Right cardiac atrium (tissue), 5 donors: ENCODE data around the gene C1QTNF9B. TPM values are rescaled to one million over a fixed set of nuclear protein-coding genes. Genes with fewer than 3 reads are reported as not detected.

Source experiments
- ATAC-seq, 2 donors: fragments of 200-7000 bp; cut with Tn5 transposase; one replicate each; pipeline versions ENCODE4 v1.8.0 to v1.9.1; 2020; ENCODE audit warnings: moderate library complexity in 2 of 2, mild to moderate bottlenecking in 1 of 2
- DNase-seq, 3 donors: peaks; one replicate each; pipeline ENCODE4 v3.0.0-alpha.2; 2020
- H3K27ac ChIP-seq: one replicate; pipeline ENCODE4 v1.5.1; 2013; ENCODE audit warnings: mild to moderate bottlenecking, low read length, control low read depth, moderate library complexity
- H3K27me3 ChIP-seq: one replicate; pipeline ENCODE4 v1.6.1; 2013; ENCODE audit not compliant: control insufficient read depth, insufficient read depth
- H3K4me1 ChIP-seq: one replicate; pipeline ENCODE4 v1.6.1; 2013; ENCODE audit warnings: low read length; ENCODE audit not compliant: control insufficient read depth, insufficient read depth
- H3K4me3 ChIP-seq: one replicate; pipeline ENCODE4 v1.5.1; 2013; ENCODE audit warnings: low read length, control low read depth
- H3K9me3 ChIP-seq: one replicate; pipeline ENCODE4 v1.6.1; 2013; ENCODE audit warnings: low read length; ENCODE audit not compliant: control insufficient read depth
- WGBS: extraction: QIAGEN DNeasy Blood & Tissue Kit; methylation state at CpG from one replicate; pipeline ENCODE4 v1.1.7; 2013; 5-methylcytosine and 5-hydroxymethylcytosine counted together
- intact Hi-C, 4 donors: fragments of 100-400 bp; cut with DNase I; formaldehyde crosslinking; loops; one replicate each; pipeline versions ENCODE4 v1.11.0 to v1.14.0; 2022 to 2023
- polyA plus RNA-seq: library from polyadenylated mRNA; stranded (reverse); fragments of 200-250 nt; gene quantifications from one replicate; pipeline ENCODE4 v1.2.3, GENCODE V29; 2013
- total RNA-seq, 4 donors: library from RNA; stranded (reverse); fragmentation: NEBNext Ultra II Directional; extraction: Animal tissue kit (Norgen Biotek cat#: 25700); gene quantifications; one replicate each; pipeline ENCODE4 v1.2.1, GENCODE V29; 2021
- donor health status: healthy with polysubstance abuse.
- donor health status: DM: no; HTN: yes; CAD: no.
- donor health status: DM: no; HTN: no; CAD: no.
- donor health status: DM: no; HTN: yes; CAD: no; lungs with severe emphysema.
- donor health status: DM: yes; HTN: yes; CAD: no.

Gene C1QTNF9B
- total and polyA plus RNA-seq, 5 donors = 0.34 to 1.2 TPM; not detected in 3

DNA sequence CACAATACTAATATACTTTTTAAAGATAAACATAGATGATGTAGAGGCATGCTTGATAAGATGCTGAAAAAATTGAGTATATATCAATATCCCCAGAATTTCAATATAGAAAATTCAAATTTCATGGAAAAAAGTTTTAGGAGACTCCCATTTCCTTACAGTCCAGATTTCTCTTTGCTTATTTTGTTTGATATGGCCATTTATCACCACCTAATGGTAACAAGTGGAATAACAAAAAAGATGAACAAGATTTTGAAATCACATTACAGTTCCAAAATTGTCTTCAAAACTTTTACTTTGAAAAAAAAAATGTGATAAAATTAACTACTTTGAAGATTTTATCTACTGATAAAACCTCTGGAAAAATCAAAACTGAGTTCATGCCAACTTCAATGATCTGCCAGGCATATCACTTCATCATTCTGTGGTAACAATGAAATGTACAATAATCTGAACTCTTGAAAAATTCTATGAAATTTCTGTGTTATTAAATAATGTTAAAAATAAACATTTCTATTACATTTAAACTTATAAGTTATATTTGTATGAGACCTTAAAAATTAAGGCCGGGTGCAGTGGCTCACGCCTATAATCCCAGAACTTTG, 25.6 kb downstream of the C1QTNF9B start:
- intact Hi-C loops = loop anchor here in 3 of 4 donors (2.0 to 10.0 kb wide), 4 partner anchors 154 to 409 kb away; no protein-coding TSS in a partner anchor
- Histone ChIP-seq H3K27ac (no peak overlapping the region), H3K4me3 (no peak overlapping the region), H3K9me3 (no peaks in the 10 kb centered on the region), H3K4me1 (peaks cover 2% of the 10 kb centered on the region), H3K27me3 (no peaks in the 10 kb centered on the region)
- WGBS = 92% methylated on average over 2 of the region's 2 CpGs
- DNase-seq = no peak
- ATAC-seq = peak in 1 of 2 donors; percentile 40

DNA sequence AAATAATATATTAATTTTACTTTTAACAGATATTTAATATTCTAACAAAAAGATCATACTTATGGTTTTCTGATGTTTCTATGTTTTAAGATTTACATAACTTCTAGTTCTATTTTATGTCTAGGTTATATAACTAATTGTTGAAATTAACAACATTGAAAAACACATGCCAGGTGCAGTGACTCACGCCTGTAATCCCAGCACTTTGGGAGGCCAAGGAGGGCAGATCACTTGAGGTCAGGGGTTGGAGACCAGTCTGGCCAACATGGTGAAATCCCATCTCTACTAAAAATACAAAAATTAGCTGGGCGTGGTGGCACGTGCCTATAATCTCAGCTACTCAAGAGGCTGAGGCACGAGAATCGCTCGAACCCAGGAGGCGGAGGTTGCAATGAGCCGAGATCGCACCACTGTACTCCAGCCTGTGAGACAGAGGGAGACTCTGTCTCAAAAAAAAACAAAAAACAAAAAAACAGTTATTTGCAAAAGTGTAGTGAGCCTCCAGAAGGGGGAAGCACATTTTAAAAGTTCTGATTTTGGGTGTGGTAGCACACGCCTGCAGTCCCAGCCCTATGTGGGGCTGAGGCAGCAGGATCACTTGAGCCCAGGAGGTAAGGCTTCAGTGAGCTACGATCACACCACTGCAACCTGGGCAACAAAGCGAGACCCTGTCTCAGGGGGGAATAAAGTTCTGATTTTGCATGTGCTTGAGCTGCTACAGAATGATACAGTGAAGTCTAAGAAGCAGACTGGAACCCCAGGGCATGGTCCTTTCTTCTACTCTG, 26.8 kb downstream of the C1QTNF9B start:
- Histone ChIP-seq H3K27ac (no peak overlapping the region), H3K4me3 (no peak overlapping the region), H3K27me3 (no peaks in the 10 kb centered on the region), H3K4me1 (peaks cover 2% of the 10 kb centered on the region), H3K9me3 (no peaks in the 10 kb centered on the region)
- intact Hi-C loops = loop anchor here in 2 of 4 donors (5.0 to 10.0 kb wide), 3 partner anchors 153 to 408 kb away; no protein-coding TSS in a partner anchor
- ATAC-seq (peak in 1 of 2 donors; percentile 31), DNase-seq (no peak)
- 89% methylated on average over 12 of the region's 12 CpGs for WGBS

DNA sequence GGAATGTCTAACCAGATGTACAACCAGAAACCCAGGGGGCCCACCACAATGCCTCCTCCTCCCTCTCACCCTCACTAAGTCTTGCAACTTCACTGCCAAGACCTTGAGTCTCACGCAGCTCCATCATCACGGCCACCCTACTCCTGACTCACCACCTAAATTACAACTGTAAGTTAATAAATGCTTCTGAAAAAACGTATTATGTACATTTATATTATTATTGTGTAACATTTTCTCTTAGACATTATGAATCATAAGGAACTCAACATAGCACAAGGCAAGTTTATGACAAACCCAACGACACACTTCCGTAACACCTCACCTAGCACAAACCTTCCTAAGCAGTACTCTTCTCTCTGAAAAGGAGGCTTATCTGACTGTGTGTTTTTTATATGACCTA, 28.8 kb downstream of the C1QTNF9B start:
- intact Hi-C loops = loop anchor here in 2 of 4 donors (5.0 to 10.0 kb wide), 3 partner anchors 144 to 404 kb away; no protein-coding TSS in a partner anchor

DNA sequence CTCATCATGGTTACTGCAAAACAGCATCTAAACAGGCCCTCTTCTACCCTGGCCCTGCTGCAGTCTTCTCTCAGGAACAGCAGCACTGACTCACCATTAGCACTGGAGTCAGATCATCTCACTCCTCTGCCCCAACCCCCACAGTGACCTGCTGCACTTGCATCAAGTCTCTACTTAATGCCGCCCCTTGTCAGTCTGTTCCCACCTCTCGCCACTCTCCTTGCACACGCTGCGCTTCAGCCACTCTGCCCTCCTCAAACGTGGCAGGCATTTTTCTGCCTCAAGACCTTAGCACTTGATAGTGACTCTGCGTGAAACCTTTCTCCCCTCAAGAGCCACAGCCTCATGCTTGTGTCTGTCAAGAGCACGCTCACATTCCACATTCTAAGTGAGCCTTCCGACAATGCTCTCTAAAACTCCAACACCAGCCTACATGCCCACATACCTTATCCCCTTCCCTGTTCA, 30.2 kb downstream of the C1QTNF9B start:
- Histone ChIP-seq H3K4me1 (peaks cover 2% of the 10 kb centered on the region), H3K27ac (no peak overlapping the region), H3K4me3 (no peak overlapping the region), H3K9me3 (no peaks in the 10 kb centered on the region), H3K27me3 (no peaks in the 10 kb centered on the region)
- DNase-seq (no peak), ATAC-seq (peak in 1 of 2 donors; percentile 64)
- WGBS = 73% methylated on average over 8 of the region's 8 CpGs
- intact Hi-C loops = loop anchor here in 2 of 4 donors (5.0 to 10.0 kb wide), 3 partner anchors 142 to 402 kb away; no protein-coding TSS in a partner anchor

More for the DNA sequence above, 28.8 kb downstream of the C1QTNF9B start:
- no peak overlapping the region for H3K27ac ChIP-seq
- WGBS = 80% methylated on average over 5 of the region's 5 CpGs
- DNase-seq (no peak), ATAC-seq (no peak)
- peaks cover 2% of the 10 kb centered on the region for H3K4me1 ChIP-seq
- H3K27me3 ChIP-seq = no peaks in the 10 kb centered on the region
- no peak overlapping the region for H3K4me3 ChIP-seq
- no peaks in the 10 kb centered on the region for H3K9me3 ChIP-seq

DNA sequence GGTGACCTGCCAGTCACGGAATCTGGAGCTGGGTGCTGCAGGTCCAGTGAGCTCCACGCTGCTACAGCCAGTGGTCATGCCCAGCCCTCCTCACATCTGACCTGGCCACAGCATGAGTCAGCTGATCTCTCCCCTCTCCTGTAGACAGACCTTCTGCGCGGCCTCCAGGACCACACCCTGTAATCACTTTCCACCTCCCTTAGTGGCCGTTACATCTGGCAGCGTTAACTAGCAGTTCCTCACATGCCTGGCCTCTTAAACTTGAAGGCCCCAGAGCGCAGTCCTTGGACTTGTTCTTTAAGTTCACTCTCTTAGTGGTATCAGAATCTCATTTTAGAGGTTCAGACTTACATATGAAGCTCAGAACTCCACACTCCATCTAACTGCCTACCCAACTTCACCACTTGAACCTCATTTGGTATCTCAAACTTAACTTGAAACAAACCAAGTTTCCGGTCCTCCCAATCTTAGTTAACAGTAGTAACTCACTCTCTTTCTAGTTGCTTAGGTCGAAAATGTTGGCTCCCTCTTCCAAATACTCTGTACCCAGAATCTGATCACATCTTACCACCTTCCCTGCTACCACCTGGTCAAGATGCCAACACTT, 30.8 kb downstream of the C1QTNF9B start:
- Histone ChIP-seq H3K27me3 (no peaks in the 10 kb centered on the region), H3K4me3 (no peak overlapping the region), H3K27ac (no peak overlapping the region), H3K4me1 (peaks cover 2% of the 10 kb centered on the region), H3K9me3 (no peaks in the 10 kb centered on the region)
- WGBS = 78% methylated on average over 9 of the region's 9 CpGs
- intact Hi-C loops = loop anchor here in 2 of 4 donors (5.0 to 10.0 kb wide), 3 partner anchors 142 to 402 kb away; no protein-coding TSS in a partner anchor
- ATAC-seq (peak; percentile 31 to 50), DNase-seq (no peak)

DNA sequence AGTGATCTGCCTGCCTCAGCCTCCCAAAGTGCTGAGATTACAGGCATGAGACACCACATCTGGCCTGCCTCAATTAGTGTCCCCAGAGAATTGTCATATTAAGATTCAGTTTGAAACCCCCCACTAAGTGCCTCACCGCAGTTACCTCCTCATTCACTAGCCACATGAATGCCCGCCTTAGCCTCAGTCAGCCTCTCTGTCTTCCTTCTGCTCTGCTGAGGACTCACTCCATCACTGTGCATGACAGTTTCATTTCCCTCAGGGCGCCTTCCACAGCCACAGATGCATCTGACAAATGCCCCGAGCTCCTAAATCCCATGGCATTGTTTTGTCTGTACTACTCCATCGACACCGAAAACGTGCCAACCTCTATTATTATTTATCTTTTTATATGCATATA, 31.4 kb downstream of the C1QTNF9B start:
- Histone ChIP-seq H3K27ac (no peak overlapping the region), H3K9me3 (no peaks in the 10 kb centered on the region), H3K27me3 (no peaks in the 10 kb centered on the region), H3K4me1 (peaks cover 2% of the 10 kb centered on the region), H3K4me3 (no peak overlapping the region)
- DNase-seq (no peak), ATAC-seq (no peak)
- intact Hi-C loops = loop anchor here in 2 of 4 donors (5.0 to 10.0 kb wide), 3 partner anchors 141 to 401 kb away; no protein-coding TSS in a partner anchor
- 94% methylated on average over 7 of the region's 7 CpGs for WGBS

DNA sequence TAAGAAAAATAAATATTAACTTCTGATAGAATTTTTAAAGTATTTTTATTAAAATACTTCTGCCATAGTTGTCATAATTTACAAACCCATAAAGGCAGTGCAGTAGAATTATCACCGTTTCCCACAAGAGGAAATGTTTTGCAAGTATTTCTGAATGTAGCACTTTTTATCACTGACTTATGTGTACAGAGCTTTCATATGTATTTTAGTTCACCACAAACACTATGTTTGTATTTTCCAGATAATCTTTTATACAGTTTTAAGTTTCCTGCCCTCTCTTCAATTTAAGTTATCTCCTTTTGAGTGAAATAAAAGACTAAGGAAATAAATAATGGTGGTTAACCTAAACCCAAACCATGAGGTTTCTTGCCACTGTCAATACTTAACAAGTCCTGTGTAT, 32.3 kb downstream of the C1QTNF9B start:
- ATAC-seq = no peak
- H3K9me3 ChIP-seq = no peaks in the 10 kb centered on the region
- intact Hi-C loops = loop anchor here in 2 of 4 donors (5.0 to 10.0 kb wide), 3 partner anchors 140 to 400 kb away; no protein-coding TSS in a partner anchor
- no peak for DNase-seq
- H3K27me3 ChIP-seq = no peaks in the 10 kb centered on the region
- no peak overlapping the region for H3K4me3 ChIP-seq
- H3K4me1 ChIP-seq = peaks cover 2% of the 10 kb centered on the region
- 61% methylated on average over 1 of the region's 1 CpG for WGBS
- H3K27ac ChIP-seq = no peak overlapping the region

DNA sequence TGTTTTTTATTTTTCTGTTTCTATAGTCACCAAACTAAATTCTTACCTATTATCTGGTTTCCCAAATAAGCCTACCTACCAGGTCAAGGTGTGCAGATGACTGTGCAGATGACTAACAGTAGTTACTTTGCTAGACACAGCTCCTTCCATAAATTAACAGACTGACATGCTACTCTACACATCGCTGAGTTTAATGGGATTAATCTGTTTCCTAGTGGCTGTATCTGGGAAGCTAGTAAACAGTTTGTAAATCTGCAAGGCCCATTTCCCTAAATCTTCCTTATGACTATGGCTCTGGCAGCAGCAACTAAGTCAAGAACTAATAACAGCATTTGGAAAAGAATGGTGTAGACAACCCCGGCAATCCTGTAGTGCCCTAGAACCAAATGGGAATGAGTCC, 36.0 kb downstream of the C1QTNF9B start:
- Histone ChIP-seq H3K27me3 (no peaks in the 10 kb centered on the region), H3K27ac (no peak overlapping the region), H3K4me3 (no peak overlapping the region), H3K4me1 (no peaks in the 10 kb centered on the region), H3K9me3 (no peaks in the 10 kb centered on the region)
- ATAC-seq (no peak), DNase-seq (no peak)
- 96% methylated on average over 2 of the region's 2 CpGs for WGBS
- intact Hi-C loops = loop anchor here in 1 of 4 donors (10.0 kb wide), 2 partner anchors 137 to 397 kb away; no protein-coding TSS in a partner anchor

DNA sequence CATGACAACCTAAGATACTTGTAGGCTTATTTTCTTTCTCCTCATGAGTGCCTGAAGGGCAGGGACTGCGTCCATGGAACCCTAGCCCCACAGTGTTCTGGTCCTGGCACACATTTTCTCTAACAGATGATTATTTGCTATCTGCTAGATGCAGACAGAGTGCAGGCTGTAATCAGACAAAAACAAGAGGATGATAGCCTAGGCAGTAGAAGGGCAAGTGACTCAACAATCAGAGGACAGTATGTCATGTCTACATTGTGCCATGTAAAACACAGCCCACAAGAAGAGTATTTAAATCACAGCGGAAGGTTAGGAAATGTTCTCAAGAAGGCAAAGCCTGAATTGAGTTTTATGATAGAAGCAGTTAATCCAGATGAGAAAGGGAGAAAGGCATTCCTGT, 37.4 kb downstream of the C1QTNF9B start:
- Histone ChIP-seq H3K4me3 (no peak overlapping the region), H3K27ac (no peak overlapping the region), H3K27me3 (no peaks in the 10 kb centered on the region), H3K4me1 (no peaks in the 10 kb centered on the region), H3K9me3 (no peaks in the 10 kb centered on the region)
- intact Hi-C loops = loop anchor here in 1 of 4 donors (10.0 kb wide), 2 partner anchors 135 to 395 kb away; no protein-coding TSS in a partner anchor
- WGBS = 86% methylated on average over 2 of the region's 2 CpGs
- DNase-seq = no peak
- no peak for ATAC-seq

DNA sequence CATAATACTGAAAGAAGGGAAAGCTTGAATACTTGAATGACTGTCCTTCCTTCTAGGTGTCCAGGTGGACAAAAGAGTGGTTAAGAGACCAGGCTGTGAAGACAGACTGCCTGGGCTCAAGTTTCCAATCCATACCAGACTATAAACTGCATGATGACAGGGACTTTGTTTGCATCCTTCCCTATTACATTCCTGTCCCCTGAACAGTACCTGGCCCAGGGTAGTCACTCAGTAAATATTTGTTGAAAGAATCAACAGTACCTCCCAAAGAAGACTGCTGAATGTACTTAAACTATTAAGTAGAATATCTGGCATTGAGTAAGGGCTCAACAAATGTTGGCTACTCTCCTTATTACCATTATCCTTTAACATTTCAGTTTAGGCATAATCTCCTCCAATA, 37.8 kb downstream of the C1QTNF9B start:
- H3K4me3 ChIP-seq = no peak overlapping the region
- no peak overlapping the region for H3K27ac ChIP-seq
- no peak for DNase-seq
- H3K4me1 ChIP-seq = no peaks in the 10 kb centered on the region
- ATAC-seq = no peak
- H3K9me3 ChIP-seq = no peaks in the 10 kb centered on the region
- intact Hi-C loops = no loop called here
- no peaks in the 10 kb centered on the region for H3K27me3 ChIP-seq
